GM10248 (cell line): Measurements from ENCODE around the gene LDB1.

Source experiments
- CTCF ChIA-PET: fragments of 300-600 bp; sonication (Branson Sonifier 250); formaldehyde crosslinking; extraction: SDS; loops from one replicate; lab custom pipeline; 2021; ENCODE audit warnings: antibody characterized with exemption; lab: Yijun Ruan, JAX
- POLR2A ChIA-PET: fragments of 350-650 bp; sonication (Branson Sonifier 250); formaldehyde crosslinking; extraction: SDS; loops from one replicate; lab custom pipeline; 2020; ENCODE audit warnings: antibody characterized with exemption; lab: Yijun Ruan, JAX
- DNase-seq: peaks from one replicate; pipeline ENCODE4 v3.0.0; 2012; ENCODE audit errors: extremely low spot score
- CTCF ChIP-seq: IDR thresholded peaks from 2 replicates; pipeline ENCODE4 v1.5.1; 2012; ENCODE audit warnings: mild to moderate bottlenecking, low read depth; ENCODE audit errors: extremely low read depth, missing control alignments, control extremely low read depth

LDB1 gene

GRCh38 chr10:102132563-102133372 is 12.6 kb upstream of the LDB1 start, which contains the start of gene PPRC1:
Gene PPRC1 (plus strand): TSS chr10:102133040. CDS start chr10:102133069, 29 bp downstream.
- POLR2A ChIA-PET = no interaction called here
- DNase-seq = peak; percentile 97
- peak; percentile 84 for TF ChIP-seq CTCF
- CTCF ChIA-PET = interaction anchor here (0.6 to 3.2 kb wide), 15 partner anchors 9 to 352 kb away, joined by 3 to 33 read pairs (median 4); partner anchors contain the start of gene NOLC1

- no peak for DNase-seq
- ChIA-PET CTCF (interaction anchor here (1.0 to 3.2 kb wide), 17 partner anchors 10 to 415 kb away, joined by 3 to 33 read pairs (median 4); partner anchors contain the start of gene NOLC1), POLR2A (no interaction called here)
- no peak for TF ChIP-seq CTCF
These were observed 12.0 kb upstream of the LDB1 start for GRCh38 chr10:102132193-102132562.

GRCh38 chr10:102131286-102132170 is 11.4 kb upstream of the LDB1 start:
- CTCF ChIA-PET = interaction anchor here (0.6 to 3.2 kb wide), 17 partner anchors 9 to 416 kb away, joined by 3 to 33 read pairs (median 4); partner anchors contain the start of gene NOLC1
- POLR2A ChIA-PET = no interaction called here

GRCh38 chr10:102123223-102123622 is 3.1 kb upstream of the LDB1 start:
- TF ChIP-seq CTCF = no peak
- POLR2A ChIA-PET = no interaction called here
- CTCF ChIA-PET = interaction anchor here (1.4 to 3.9 kb wide), 4 partner anchors 8 to 51 kb away, joined by 3 to 33 read pairs (median 8); partner anchors contain the start of gene PPRC1
- no peak for DNase-seq

More at GRCh38 chr10:102131286-102132170, 11.4 kb upstream of the LDB1 start:
- DNase-seq = no peak
- TF ChIP-seq CTCF = no peak

GRCh38 chr10:102122450-102122849 is 2.3 kb upstream of the LDB1 start:
- TF ChIP-seq CTCF = no peak
- ChIA-PET CTCF (interaction anchor here (1.9 to 3.9 kb wide), 3 partner anchors 8 to 50 kb away, joined by 6 to 33 read pairs (median 9); partner anchors contain the start of gene PPRC1), POLR2A (no interaction called here)
- no peak for DNase-seq
